Activated CD8-positive, alpha-beta T cell treated with anti-CD3 and anti-CD28 coated beads for 36 hours (primary cell): Measurements from ENCODE around the gene NOB1. TPM values are rescaled to one million over a fixed set of nuclear protein-coding genes. Genes with fewer than 3 reads are reported as not detected.

ENCODE experiments used
- ATAC-seq: fragments of 200-7000 bp; cut with Tn5 transposase; one replicate; pipeline ENCODE4 v1.10.0; 2021; ENCODE audit warnings: mild to moderate bottlenecking, moderate library complexity
- CTCF ChIA-PET: fragments of 350-600 bp; sonication (Branson Sonifier 250); formaldehyde crosslinking; loops from one replicate; lab custom pipeline; 2021; ENCODE audit warnings: antibody characterized with exemption; lab: Charles Lee
- POLR2A ChIA-PET: fragments of 350-600 bp; sonication (Branson Sonifier 250); formaldehyde crosslinking; loops from one replicate; lab custom pipeline; 2021; ENCODE audit warnings: antibody characterized with exemption; lab: Charles Lee
- DNase-seq: peaks from one replicate; pipeline ENCODE4 v3.0.0-alpha.2; 2020
- H3K27ac Mint-ChIP-seq: one replicate; pipeline ENCODE4 v1.8.0; 2021; ENCODE audit warnings: mild to moderate bottlenecking, mixed read lengths
- H3K27me3 Mint-ChIP-seq: one replicate; pipeline ENCODE4 v1.8.0; 2021; ENCODE audit warnings: mixed read lengths
- H3K36me3 Mint-ChIP-seq: one replicate; pipeline ENCODE4 v1.8.0; 2021; ENCODE audit warnings: low read depth, mixed read lengths
- H3K4me1 Mint-ChIP-seq: one replicate; pipeline ENCODE4 v1.8.0; 2021; ENCODE audit warnings: low read depth, mixed read lengths
- H3K4me3 Mint-ChIP-seq: one replicate; pipeline ENCODE4 v1.8.0; 2021; ENCODE audit warnings: mild to moderate bottlenecking, moderate library complexity, mixed read lengths
- H3K9me3 Mint-ChIP-seq: one replicate; pipeline ENCODE4 v1.8.0; 2021; ENCODE audit warnings: mixed read lengths
- CTCF ChIP-seq: fragments of 200-600 bp; IDR thresholded peaks from one replicate; pipeline ENCODE4 v1.8.0; 2022; ENCODE audit warnings: antibody characterized with exemption, mild to moderate bottlenecking
- intact Hi-C: fragments of 100-400 bp; cut with micrococcal nuclease; formaldehyde crosslinking; loops from one replicate; pipeline ENCODE4 v1.10.0; 2022
- total RNA-seq, 2 experiments: library from RNA; stranded (reverse); gene quantifications; one replicate each; pipeline ENCODE4 v1.2.3, GENCODE V29; 2021

The NOB1 gene
- total RNA-seq, 2 experiments from 2014 or later: 139 to 146 TPM

DNA sequence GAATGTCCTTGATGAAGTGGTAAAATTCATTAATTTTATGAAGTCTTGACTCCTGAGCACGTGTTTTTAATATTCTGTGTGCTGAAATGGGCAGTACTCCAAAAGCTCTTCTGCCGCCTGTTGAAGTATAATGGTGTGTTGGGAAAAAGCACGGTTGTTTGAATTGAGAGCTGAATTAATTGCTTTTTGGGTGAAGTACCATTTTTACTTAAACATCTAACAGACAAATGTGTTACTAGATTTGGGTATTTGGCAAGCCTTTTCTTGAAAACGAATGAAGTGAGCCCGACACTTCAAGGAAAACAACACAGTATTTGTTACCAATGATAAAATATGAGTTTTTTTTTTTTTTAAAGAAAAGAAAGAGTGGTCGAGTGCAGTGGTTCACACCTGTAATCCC, 29.9 kb upstream of the NOB1 start:
- DNase-seq: no peak
- H3K9me3 Mint-ChIP-seq: no peaks in the 10 kb centered on the region
- peaks cover 15% of the 10 kb centered on the region for H3K36me3 Mint-ChIP-seq
- intact Hi-C loops: no loop called here
- CTCF ChIA-PET: interaction anchor here (1.0 kb wide), 1 partner anchor 12 kb away, joined by 3 read pairs; no protein-coding TSS in a partner anchor
- POLR2A ChIA-PET: no interaction called here
- no peak overlapping the region for H3K4me3 Mint-ChIP-seq
- H3K27me3 Mint-ChIP-seq: no peaks in the 10 kb centered on the region
- H3K27ac Mint-ChIP-seq: no peak overlapping the region
- ATAC-seq: no peak
- TF ChIP-seq CTCF: no peak
- peaks cover 5% of the 10 kb centered on the region for H3K4me1 Mint-ChIP-seq

DNA sequence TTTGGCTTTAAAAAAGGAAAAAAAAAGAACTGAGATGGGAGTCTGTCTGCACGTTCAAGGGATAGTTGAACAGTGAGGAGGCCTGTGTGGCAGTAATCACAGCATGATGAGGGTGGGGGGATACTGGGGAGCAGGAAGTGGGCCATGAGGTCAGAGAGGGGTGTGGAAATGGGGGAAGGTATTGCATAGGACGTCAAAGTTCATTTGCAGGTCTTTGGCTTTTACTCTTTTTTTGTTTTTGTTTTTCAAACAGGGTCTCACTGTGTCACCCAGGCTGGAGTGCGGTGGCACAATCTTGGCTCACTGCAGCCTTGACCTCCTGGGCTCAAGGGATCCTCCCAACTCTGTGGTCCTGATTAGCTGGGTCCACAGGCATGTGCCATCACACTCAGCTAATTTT, 26.4 kb upstream of the NOB1 start:
- intact Hi-C loops: no loop called here
- ChIA-PET CTCF (interaction anchor here (1.5 kb wide), 1 partner anchor 18 kb away, joined by 4 read pairs; the partner anchor contains the start of gene WWP2), POLR2A (no interaction called here)
- no peak for DNase-seq
- Mint-ChIP-seq H3K4me3 (no peak overlapping the region), H3K27me3 (no peaks in the 10 kb centered on the region), H3K27ac (peak overlapping the region; percentile 41), H3K9me3 (no peaks in the 10 kb centered on the region), H3K36me3 (peaks cover 11% of the 10 kb centered on the region), H3K4me1 (peaks cover 5% of the 10 kb centered on the region)
- TF ChIP-seq CTCF: no peak
- peak; percentile 65 for ATAC-seq

- Mint-ChIP-seq H3K9me3 (peaks cover 11% of the 10 kb centered on the region), H3K27me3 (no peaks in the 10 kb centered on the region), H3K4me1 (peaks cover 7% of the 10 kb centered on the region), H3K4me3 (no peak overlapping the region), H3K36me3 (peaks cover 22% of the 10 kb centered on the region), H3K27ac (no peak overlapping the region)
- ATAC-seq (no peak), DNase-seq (no peak)
- ChIA-PET CTCF (no interaction called here), POLR2A (no interaction called here)
- no peak for TF ChIP-seq CTCF
- intact Hi-C loops: no loop called here
Observed at GRCh38 chr16:69779724-69780123, 25.0 kb upstream of the NOB1 start.

DNA sequence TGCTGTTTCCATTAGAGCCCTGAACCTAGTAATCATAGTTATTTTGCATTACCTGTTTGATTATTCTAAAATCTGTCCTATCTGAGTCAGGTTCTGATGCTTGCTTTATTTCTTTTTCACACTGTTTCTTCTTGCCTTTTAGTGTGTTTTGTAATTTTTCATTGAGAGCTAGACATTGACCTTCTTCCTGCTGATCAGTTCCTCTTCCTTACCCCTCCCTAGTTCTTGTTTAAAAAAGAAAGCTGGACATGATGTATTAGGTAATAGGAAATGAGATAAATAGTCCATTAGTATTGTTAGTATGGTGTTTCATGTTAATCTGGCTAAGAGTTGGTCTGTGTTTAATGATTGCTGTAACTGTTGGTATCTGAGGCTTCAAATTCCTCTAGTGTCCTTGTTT, 20.8 kb upstream of the NOB1 start:
- Mint-ChIP-seq H3K4me1 (peaks cover 27% of the 10 kb centered on the region), H3K27ac (no peak overlapping the region), H3K9me3 (peaks cover 11% of the 10 kb centered on the region), H3K27me3 (no peaks in the 10 kb centered on the region), H3K36me3 (peaks cover 18% of the 10 kb centered on the region), H3K4me3 (no peak overlapping the region)
- POLR2A ChIA-PET: no interaction called here
- no peak for TF ChIP-seq CTCF
- no peak for ATAC-seq
- intact Hi-C loops: no loop called here
- CTCF ChIA-PET: interaction anchor here (1.2 kb wide), 1 partner anchor 21 kb away, joined by 4 read pairs; the partner anchor contains the start of gene NOB1
- DNase-seq: no peak

DNA sequence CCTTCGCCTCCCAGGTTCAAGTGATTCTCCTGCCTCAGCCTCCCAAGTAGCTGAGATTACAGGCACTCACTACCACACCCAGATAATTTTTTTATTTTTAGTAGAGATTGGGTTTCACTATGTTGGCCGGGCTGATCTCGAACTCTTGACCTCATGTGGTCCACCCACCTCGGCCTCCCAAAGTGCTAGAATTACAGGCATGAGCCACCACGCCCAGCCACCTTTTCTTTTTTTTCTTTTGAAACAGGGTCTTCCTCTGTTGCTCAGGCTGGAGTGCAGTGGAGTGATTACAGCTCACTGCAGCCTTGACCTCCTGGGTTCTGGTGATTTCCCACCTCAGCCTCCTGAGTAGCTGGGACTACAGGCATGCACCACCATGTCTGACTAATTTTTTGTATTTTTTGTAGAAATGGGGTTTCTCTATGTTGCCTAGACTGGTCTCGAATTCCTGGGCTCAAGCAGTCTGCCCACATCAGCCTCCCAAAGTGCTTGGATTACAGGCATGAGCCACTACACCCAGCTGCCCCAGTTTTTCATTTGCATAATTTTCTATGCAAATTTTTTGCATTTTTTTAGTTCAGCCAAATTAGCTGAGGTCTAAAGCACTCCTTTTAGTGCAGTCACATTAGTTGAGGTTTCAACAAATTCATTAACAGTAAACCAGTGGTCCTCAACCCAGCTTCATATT, 18.7 kb upstream of the NOB1 start:
- Mint-ChIP-seq H3K9me3 (peaks cover 11% of the 10 kb centered on the region), H3K4me3 (no peak overlapping the region), H3K27me3 (no peaks in the 10 kb centered on the region), H3K4me1 (peaks cover 35% of the 10 kb centered on the region), H3K36me3 (peaks cover 18% of the 10 kb centered on the region), H3K27ac (peak overlapping the region; percentile 37)
- intact Hi-C loops: no loop called here
- ChIA-PET POLR2A (interaction anchor here (1.3 to 1.6 kb wide), 2 partner anchors 10 to 12 kb away, joined by 3 to 7 read pairs; partner anchors contain the start of gene WWP2), CTCF (interaction anchor here (1.2 to 1.4 kb wide), 4 partner anchors 9 to 19 kb away, joined by 3 to 4 read pairs (median 4); partner anchors contain the start of gene NOB1)
- no peak for TF ChIP-seq CTCF
- ATAC-seq (no peak), DNase-seq (no peak)
